Activated naive CD4-positive, alpha-beta T cell treated with anti-CD3 and anti-CD28 coated beads, Interleukin-2, amount 50 U/mL, for 72 hours (primary cell): ENCODE data around the gene ACOX3. TPM values are rescaled to one million over a fixed set of nuclear protein-coding genes. Genes with fewer than 3 reads are reported as not detected.
"Not testable (repeated sequence)": the region's sequence is repeated elsewhere in the genome, so short reads cannot be mapped to it uniquely, and the experiment has no call there.

Source experiments
- ATAC-seq, 2 donors: fragments of 150-1000 bp; cut with Tn5 transposase; 2 replicates each; pipeline ENCODE4 v1.10.0; 2021; ENCODE audit warnings: mild to moderate bottlenecking in 2 of 2, moderate library complexity in 2 of 2
- DNase-seq, 2 donors: peaks; one replicate each; pipeline ENCODE4 v3.0.0; 2021 to 2022; ENCODE audit warnings: low spot score in 2 of 2
- H3K27ac Mint-ChIP-seq, 2 donors: one replicate each; pipeline ENCODE4 v1.8.0; 2022; ENCODE audit warnings: mild to moderate bottlenecking in 2 of 2, mixed read lengths in 2 of 2
- H3K36me3 Mint-ChIP-seq, 2 donors: one replicate each; pipeline ENCODE4 v1.8.0; 2022; ENCODE audit warnings: mixed read lengths in 2 of 2
- H3K9me3 Mint-ChIP-seq, 2 donors: one replicate each; pipeline ENCODE4 v1.8.0; 2022; ENCODE audit warnings: mixed read lengths in 2 of 2
- total RNA-seq, 2 donors: library from RNA; stranded (reverse); gene quantifications; one replicate each; pipeline ENCODE4 v1.2.3, GENCODE V29; 2022

ACOX3 gene
- 10 to 100 TPM; 22.1 to 29.2 TPM for total RNA-seq

DNA sequence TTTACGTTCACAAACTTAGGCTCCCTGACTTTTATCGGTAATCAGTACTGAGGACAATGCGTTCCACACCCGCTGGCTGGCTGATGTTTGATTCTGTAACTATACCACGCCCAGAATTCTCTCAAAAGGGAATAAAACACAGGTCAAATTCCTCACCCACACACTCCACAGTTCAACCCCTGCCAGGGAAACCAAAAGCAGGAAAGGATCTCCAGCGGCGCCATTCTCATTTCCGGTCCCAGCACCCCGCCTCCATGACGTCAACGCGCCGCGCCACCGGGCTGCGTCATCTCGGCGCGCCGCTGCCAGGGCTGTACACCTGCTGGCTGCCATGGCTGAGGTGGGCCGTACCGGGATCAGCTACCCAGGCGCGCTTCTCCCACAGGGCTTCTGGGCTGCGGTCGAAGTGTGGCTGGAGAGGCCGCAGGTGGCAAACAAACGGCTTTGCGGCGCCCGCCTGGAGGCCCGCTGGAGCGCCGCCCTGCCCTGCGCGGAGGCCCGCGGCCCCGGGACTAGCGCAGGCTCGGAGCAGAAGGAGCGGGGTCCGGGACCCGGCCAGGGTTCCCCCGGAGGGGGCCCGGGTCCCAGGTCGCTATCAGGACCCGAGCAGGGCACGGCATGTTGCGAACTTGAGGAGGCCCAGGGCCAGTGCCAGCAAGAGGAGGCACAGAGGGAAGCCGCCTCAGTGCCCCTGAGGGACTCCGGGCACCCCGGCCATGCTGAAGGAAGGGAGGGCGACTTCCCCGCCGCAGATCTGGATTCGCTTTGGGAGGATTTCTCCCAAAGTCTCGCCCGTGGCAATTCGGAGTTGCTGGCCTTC lies at the start of gene ACOX3, which contains the start of gene TRMT44:
ACOX3 (minus strand) TSS at position 232 of the 820 bp plus-strand sequence. CDS start 24,202 bp downstream, outside the sequence.
TRMT44 (plus strand) TSS at position 286 of the 820 bp plus-strand sequence; CDS start at position 332, 46 bp downstream.
- DNase-seq = peak; percentile 97 to 99
- ATAC-seq = peak; percentile 93 to 96
- H3K9me3 Mint-ChIP-seq = no peaks in the 10 kb centered on the region
- peak within 1 kb of the TSS; percentile 92 to 98 for H3K27ac Mint-ChIP-seq
- peaks cover 9 to 19% of the 10 kb centered on the region in 2 donors for H3K36me3 Mint-ChIP-seq

DNA sequence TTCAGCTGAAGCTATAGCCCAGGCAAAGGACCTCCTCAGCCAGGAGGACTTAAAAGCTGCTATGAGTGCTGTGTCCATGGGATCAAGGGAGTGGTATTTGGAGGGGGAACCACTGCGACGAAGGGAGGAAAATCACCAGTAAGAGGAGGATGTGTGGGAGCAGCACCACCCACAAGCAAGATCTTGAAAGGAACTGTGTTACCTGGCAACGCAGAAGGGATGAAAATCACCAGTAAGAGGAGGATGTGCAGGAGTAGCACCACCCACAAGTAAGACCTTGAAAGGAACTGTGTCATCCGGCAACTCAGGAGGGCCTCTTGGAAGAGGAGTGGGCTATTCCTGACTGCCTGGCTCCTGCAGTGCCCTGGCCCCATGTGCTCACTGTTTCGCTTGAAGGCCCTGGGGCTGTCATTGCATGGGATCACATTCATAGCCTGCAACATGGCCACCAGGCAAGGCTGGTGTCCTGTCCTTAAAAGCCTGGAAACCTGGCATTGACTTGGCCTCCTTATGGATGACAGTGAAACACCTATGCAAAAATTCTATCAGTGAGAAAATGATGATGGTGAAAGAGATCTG lies 48.4 kb upstream of the ACOX3 start:
- Mint-ChIP-seq H3K27ac (peak overlapping the region in 1 of 2 donors; percentile 7), H3K36me3 (peaks cover 0 to 6% of the 10 kb centered on the region in 2 donors), H3K9me3 (no peaks in the 10 kb centered on the region)
- no peak for DNase-seq
- ATAC-seq = no peak

DNA sequence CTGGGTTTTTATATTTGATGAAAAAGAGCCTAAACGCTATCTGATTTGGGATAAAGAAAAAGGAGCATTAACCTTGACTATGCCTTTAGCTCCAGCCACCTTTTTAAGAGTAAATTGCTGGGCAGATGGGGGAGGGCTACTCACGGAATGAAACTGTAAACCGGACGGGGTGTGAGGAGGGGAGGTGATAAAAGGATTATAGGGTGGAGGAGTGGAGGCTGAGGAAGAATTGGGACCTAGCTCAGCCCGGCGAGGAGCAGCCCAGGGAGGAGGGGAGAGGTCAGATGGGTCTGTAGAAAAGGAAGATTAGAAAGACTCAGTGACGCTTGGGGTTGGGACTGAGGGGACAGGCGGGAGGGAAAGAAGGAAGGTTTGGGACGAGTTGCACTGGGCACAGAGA lies 46.1 kb upstream of the ACOX3 start:
- ATAC-seq, DNase-seq, H3K36me3 Mint-ChIP-seq, H3K9me3 Mint-ChIP-seq: not testable (repeated sequence)
- H3K27ac Mint-ChIP-seq = peak overlapping the region in 1 of 2 donors; percentile 12

DNA sequence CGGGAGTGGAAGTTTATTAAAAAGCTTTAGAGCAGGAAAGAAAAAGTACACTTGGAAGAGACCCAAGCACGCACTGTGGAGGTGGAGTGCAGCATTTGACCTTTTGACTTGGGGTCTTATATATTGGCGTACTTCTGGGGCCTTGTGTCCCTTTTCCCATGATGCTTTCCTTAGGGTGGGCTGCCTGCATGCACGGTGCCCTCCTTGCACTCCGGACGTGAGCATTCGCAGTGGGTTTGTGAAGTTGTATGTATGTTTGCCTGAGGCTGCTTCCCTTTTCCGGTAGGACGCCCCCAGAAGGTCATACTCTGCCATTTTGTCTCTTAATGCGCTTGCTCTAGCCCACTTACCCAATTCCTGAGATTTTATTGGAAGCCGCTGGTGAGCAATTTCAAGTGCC lies 39.7 kb upstream of the ACOX3 start:
- DNase-seq (no peak), ATAC-seq (no peak)
- Mint-ChIP-seq H3K27ac (no peak overlapping the region), H3K36me3 (no peaks in the 10 kb centered on the region), H3K9me3 (no peaks in the 10 kb centered on the region)

DNA sequence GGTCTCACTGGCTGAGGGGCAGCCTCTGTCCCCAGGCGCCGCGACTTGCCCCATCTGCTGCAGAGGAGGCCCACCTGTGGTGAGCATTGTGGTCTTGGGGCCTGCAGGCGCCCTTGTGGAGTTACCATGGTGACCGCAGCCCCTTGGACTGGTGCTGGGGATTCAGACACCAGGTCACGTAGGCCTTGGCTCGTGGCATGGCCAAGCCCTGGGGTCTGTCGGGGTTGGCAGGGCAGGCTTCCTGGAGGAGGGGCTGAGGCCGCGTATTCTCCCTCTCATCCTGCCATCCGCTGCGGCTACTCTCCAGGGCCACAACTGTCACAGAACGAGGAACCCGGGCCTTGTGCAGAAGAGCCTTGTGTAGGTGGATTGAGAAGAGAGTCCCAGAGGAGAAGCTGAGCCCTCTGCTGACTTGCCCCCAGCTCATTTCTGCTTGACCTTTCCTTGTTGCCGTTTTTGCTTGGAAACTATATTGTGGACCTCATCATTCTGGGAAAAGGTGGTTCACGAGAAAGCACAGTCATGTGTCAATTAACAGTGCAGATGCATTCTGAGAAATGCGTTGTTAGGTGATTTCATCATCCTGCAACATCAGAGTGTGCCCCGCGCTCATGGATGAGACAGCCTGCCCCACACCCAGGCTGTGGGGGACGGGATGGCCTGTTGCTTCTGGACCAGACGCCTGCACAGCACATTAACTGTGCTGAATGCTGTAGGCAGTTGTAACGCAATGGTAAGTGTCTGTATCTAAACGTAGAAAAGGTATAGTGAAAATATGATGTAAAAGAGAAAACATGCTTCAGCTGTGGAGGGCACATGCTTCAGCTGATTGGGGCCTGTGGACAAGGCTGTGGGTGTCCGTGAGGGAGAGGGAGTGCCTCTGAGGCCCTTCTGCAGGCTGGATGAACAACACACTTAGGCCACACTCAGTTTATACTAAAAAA lies 38.5 kb upstream of the ACOX3 start:
- no peaks in the 10 kb centered on the region for H3K9me3 Mint-ChIP-seq
- DNase-seq (no peak), ATAC-seq (peak in 1 of 2 donors; percentile 9)
- no peak overlapping the region for H3K27ac Mint-ChIP-seq
- H3K36me3 Mint-ChIP-seq = no peaks in the 10 kb centered on the region

DNA sequence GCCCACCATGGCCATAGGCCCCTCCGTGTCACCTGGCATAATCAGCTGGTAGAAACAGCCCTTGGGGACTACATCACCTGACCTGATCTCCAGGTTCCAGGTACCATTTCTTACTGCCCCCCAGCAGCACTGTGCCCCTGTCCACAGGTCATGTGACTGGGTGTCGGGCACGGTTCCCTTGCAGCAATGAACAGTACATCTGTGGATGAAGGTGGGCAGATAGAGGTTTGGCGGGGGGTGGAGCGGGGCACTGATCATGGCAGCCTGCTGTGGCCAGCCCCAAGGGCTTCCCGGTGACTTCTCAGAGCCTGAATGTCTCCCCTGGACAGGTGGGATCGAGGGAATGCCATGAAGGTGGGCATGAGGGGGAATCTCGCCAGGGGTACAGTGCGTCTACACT lies 37.8 kb upstream of the ACOX3 start:
- no peaks in the 10 kb centered on the region for H3K9me3 Mint-ChIP-seq

DNA sequence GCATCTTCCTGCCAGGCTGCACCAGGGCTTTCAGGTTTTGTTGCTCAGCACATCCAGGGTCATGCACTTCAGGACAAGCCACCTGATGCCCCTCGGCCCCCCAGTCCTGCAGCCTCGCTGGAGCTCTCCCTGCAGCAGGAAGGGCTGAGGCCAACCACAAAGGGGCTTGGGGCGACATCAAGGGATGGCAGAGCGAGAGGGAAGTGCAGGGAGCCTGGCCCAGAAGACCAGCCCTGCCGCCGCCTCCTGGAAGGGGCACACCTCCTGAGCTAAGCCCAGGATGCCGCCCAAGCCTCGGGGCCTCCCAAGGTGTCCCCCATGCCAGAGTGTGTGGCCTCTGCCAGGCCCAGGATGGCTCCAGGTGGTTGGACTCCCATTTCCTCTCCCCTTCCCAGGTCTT lies 37.2 kb upstream of the ACOX3 start:
- ATAC-seq = no peak
- H3K27ac Mint-ChIP-seq = no peak overlapping the region
- H3K36me3 Mint-ChIP-seq = no peaks in the 10 kb centered on the region
- no peaks in the 10 kb centered on the region for H3K9me3 Mint-ChIP-seq
- DNase-seq = no peak

More for the DNA sequence above, 37.8 kb upstream of the ACOX3 start:
- ATAC-seq = no peak
- H3K36me3 Mint-ChIP-seq = no peaks in the 10 kb centered on the region
- H3K27ac Mint-ChIP-seq = peak overlapping the region in 1 of 2 donors; percentile 44
- DNase-seq = no peak

DNA sequence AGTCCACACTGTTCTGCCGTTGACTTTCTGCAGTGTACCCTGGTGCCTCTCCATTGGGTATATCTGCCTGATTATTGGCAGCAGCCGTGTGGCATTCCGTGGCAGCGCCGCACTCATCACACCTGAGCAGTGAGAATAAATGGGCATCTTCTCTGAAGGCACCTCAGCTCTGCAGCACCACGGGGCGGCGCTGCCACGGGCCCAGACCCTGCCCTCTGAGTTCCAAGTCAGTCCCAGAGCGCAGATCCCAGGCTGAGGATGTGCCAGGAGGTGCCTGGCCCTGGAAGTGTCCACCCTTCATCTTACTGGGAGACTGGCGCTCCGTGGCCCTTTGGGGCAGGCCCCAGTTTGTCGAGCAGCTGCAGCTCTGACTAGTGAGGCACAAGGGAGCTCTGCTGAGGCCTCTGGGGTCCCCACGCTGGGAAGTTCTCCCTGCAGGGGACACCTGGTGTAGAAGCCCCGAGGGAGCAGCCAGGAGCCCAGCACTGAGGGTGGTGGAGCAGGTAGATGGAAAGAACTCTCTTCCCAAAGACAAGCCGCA lies 36.6 kb upstream of the ACOX3 start:
- no peak for DNase-seq
- ATAC-seq = no peak
- no peak overlapping the region for H3K27ac Mint-ChIP-seq
- no peaks in the 10 kb centered on the region for H3K9me3 Mint-ChIP-seq
- no peaks in the 10 kb centered on the region for H3K36me3 Mint-ChIP-seq

DNA sequence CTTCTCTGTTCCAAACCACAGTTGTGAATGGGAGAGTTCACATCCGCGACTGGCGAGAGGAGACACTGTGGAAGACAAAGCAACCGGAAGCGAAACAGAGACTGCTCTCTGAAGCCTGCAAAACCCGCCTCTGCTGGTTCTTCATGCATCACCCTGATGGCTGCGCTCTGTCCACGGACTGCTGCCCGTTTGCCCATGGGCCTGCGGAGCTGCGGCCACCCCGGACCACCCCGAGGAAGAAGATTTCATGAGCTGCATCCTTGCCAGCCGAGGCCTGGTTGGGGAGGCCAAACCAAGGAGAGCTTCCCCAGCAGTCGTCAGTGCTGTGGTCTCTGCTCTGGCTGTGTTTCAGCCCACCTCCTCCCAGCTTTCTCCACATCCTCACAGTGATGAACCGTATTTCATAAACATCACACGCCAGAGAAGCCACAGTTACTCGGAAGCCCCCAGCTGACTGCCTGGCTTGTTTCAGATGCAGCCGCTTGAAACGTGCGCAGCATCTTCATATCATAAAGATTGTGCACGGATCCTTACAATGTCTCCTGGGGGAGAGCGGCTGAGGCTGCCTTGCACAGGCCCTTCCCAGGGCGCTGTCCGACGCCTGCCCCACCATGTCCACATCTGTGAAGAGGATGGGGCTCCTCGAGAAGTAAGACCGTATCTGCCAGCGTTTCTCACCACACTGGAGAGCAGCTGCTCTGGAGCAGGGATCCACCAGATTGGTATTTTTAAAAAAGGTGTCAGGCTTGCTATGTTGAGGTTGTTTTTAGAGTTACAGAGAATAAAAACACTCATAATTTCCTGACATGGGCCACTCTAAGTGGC lies 35.4 kb upstream of the ACOX3 start:
- ATAC-seq (no peak), DNase-seq (no peak)
- Mint-ChIP-seq H3K36me3 (no peaks in the 10 kb centered on the region), H3K9me3 (no peaks in the 10 kb centered on the region), H3K27ac (peak overlapping the region in 1 of 2 donors; percentile 55)

DNA sequence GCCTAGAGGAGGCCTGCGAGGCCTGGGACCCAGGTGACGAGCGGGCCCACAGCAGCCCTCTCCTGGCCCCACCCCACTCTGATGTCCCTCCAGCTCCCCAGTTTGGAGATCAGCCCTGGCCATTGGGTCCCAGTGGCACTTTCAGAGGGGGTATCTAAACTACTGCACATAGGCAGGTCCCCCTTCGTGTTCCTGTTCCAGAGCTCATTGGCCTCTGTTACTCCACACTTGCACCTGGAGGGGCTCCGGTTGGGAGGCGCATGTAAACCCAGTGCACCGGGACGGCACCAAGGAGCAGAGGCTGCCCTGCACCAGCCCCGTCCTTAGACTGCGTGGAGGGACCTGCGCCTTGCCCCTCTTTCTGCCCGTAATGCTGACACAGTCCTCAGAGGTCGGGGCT lies 34.3 kb upstream of the ACOX3 start:
- Mint-ChIP-seq H3K9me3 (no peaks in the 10 kb centered on the region), H3K27ac (no peak overlapping the region), H3K36me3 (no peaks in the 10 kb centered on the region)
- ATAC-seq (no peak), DNase-seq (no peak)

DNA sequence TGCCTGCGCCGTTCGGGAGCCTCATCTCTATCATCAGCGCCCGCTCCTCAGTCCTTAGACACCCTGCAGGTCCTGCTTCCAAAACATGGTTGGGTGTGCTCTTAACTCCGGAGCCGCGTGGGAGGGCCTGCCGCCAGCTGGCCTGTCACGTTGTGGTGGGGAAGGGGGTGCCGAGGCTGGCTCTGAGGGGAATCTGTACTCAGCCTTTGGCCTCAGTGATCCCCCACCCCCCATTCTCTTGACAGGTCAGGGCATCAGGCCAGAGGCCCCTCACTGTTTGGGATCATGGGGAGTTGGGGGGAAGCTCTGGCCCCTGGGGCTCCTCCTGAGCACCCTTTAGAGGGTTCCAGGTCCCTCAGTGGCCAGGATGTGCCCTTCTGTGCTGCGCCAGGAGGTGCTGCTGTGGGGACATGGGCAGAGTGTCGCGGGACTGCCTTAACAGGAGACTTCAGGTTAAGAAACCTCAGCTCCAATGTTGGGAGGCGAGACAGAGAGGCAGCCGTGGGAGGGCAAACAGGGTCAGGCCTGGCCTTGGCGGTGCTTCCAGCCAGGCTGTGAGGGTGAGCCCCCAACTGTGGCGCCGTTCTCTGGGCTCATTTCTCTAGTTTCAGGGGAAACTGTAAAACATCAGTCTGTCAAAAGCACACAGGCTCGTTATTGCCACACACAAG lies 33.5 kb upstream of the ACOX3 start:
- ATAC-seq = no peak
- no peak for DNase-seq
- no peaks in the 10 kb centered on the region for H3K36me3 Mint-ChIP-seq
- no peaks in the 10 kb centered on the region for H3K9me3 Mint-ChIP-seq
- no peak overlapping the region for H3K27ac Mint-ChIP-seq

DNA sequence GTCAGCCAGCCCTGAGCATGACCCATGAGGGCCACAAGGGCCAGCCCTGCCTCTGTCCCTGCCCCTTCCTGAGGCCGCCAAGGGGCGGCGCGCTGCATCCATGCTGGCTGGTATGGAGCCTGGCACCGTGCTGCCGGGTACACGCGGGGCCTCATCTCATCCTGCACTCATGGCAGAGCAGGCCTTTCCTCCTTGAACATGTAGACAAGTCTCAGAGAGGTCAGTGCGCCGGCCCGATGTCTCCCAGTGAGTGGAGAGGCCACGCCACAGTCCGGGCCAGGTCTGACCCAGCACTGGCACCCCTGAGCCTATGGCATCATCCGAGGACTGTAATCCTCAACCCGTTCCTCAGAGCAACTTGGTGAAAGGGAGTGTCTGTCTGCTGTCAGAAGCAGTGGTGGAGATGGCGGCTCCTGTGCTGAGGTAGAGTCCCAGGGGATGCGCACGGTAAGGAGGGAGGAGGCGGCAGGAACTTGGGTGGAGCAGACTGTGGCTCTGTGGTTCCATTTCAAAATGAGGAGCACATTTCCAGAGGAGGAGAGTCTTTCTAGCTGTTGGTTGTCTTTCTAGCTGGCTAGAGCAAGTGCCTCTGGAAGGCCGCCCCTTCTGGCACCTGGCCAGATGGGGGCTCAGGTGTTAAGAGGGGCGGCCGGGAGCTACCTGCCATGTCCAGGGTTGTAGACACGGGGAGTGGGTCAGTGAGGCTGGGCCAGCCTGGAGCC lies 32.8 kb upstream of the ACOX3 start:
- H3K36me3 Mint-ChIP-seq = no peaks in the 10 kb centered on the region
- DNase-seq (no peak), ATAC-seq (no peak)
- H3K27ac Mint-ChIP-seq = peak overlapping the region in 1 of 2 donors; percentile 29
- no peaks in the 10 kb centered on the region for H3K9me3 Mint-ChIP-seq

DNA sequence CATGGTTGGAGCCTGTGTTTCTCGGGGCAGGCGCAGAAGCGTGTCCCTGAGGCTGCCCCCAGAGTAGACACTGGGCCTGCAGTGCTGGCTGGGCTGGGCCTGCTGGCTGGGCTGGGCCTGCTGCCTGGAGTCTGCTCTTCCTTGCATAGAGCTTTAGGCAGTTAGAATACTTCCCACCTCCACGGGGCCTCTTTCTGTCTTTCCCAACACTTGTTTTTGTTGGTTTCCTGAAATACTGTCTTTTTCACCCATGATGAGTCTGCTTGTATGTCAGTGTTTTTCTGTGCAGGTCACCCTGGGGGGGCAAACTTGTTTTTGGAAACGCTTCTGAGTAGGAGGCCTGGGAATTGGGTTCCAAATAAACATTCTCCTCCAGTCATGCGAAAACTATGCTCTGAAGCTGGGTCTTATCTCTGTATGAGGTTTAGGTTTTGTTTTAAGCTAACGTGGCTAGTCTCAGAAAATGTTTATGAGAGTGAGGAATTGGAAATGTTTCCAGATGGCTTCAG lies 32.2 kb upstream of the ACOX3 start:
- no peak for DNase-seq

DNA sequence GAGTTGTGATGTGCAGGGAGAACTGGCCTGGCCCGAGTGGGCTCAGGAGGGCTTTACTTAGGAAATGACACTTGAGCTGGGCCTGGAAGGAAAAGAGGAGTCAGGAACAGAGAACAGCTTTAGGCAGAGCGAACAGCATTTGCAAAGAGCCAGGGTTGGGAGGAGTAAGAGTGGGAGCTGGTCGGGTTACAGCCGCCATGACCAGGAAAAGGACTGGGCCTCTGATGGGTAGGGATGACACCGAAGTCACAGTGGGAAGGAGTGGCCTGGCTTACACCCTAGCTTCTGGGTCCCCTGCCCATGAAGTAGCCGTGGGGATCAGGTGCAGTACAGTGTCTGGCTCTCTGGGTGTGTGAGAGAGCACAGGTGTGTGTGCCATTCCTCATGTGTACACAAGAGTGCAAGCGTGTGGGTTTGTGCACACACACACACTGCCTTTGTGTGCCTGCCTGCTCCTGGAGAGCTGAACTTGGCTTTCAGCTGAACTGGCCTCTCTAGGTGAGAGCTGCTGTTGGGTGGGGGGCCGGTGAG lies 31.7 kb upstream of the ACOX3 start:
- DNase-seq = no peak
- Mint-ChIP-seq H3K27ac (peak overlapping the region; percentile 31 to 56), H3K9me3 (no peaks in the 10 kb centered on the region), H3K36me3 (no peaks in the 10 kb centered on the region)
- no peak for ATAC-seq

More for the DNA sequence above, 32.2 kb upstream of the ACOX3 start:
- ATAC-seq = no peak
- Mint-ChIP-seq H3K27ac (no peak overlapping the region), H3K36me3 (no peaks in the 10 kb centered on the region), H3K9me3 (no peaks in the 10 kb centered on the region)
